NB4 (cell line): ENCODE data around the gene MKLN1.

ENCODE experiments used
- DNase-seq: peaks from one replicate; pipeline ENCODE4 v3.0.0; 2010; ENCODE audit warnings: low read depth
- H3K4me3 ChIP-seq: one replicate; pipeline ENCODE4 v1.5.1; 2011; ENCODE audit warnings: mild to moderate bottlenecking, low read depth, low read length, moderate library complexity
- CTCF ChIP-seq: IDR thresholded peaks from one replicate; pipeline ENCODE4 v1.5.1; 2012; ENCODE audit warnings: low read depth, low read length
- MYC ChIP-seq: IDR thresholded peaks from 2 replicates; pipeline ENCODE4 v1.6.1; 2011; ENCODE audit warnings: low read depth, low read length
- POLR2A ChIP-seq: IDR thresholded peaks from 2 replicates; pipeline ENCODE4 v1.6.1; 2011; ENCODE audit warnings: mild to moderate bottlenecking; ENCODE audit not compliant: insufficient read length; ENCODE audit errors: extremely low read depth
- TF ChIP-seq, protein P1 (sequence below): IDR thresholded peaks from 2 replicates; pipeline ENCODE4 v1.6.1; 2011; ENCODE audit warnings: low read depth, low read length

The MKLN1 gene

GRCh38 chr7:131487217-131487616 is 159.5 kb downstream of the MKLN1 start:
- TF ChIP-seq, protein P1, sequence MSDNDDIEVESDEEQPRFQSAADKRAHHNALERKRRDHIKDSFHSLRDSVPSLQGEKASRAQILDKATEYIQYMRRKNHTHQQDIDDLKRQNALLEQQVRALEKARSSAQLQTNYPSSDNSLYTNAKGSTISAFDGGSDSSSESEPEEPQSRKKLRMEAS = no peak
- TF ChIP-seq CTCF = no peak
- TF ChIP-seq POLR2A = no peak
- TF ChIP-seq MYC = no peak
- H3K4me3 ChIP-seq = no peak overlapping the region

GRCh38 chr7:131488361-131488760 is 160.7 kb downstream of the MKLN1 start:
- H3K4me3 ChIP-seq = no peak overlapping the region
- TF ChIP-seq CTCF = no peak
- no peak for TF ChIP-seq MYC
- TF ChIP-seq, protein P1 = no peak
- no peak for TF ChIP-seq POLR2A
- DNase-seq = no peak

More at GRCh38 chr7:131487217-131487616, 159.5 kb downstream of the MKLN1 start:
- DNase-seq = no peak

GRCh38 chr7:131489196-131489595 is 161.5 kb downstream of the MKLN1 start:
- no peak for TF ChIP-seq MYC
- no peak for TF ChIP-seq CTCF
- no peak for TF ChIP-seq POLR2A
- TF ChIP-seq, protein P1 = no peak
- no peak for DNase-seq
- no peak overlapping the region for H3K4me3 ChIP-seq

DNA sequence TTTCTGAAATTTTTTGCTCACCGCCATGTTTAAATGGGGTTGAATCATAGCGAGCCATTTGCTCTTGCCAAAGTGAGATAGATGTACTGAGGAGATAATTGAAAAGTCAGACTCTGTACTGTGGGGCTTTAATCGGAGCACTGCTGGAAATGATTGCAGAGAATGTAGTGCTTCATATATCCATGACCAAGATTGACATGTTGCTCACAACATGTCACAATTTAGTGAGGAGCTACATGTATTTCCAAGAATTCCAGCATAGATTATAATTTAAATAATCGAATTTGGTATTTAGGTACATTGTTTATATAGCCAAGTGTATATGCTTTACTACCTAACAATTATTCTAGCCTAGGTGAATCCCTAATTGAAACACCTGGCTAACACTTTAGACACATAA is 162.2 kb downstream of the MKLN1 start:
- no peak overlapping the region for H3K4me3 ChIP-seq
- TF ChIP-seq, protein P1 = no peak
- no peak for TF ChIP-seq CTCF
- TF ChIP-seq MYC = no peak
- no peak for TF ChIP-seq POLR2A
- DNase-seq = no peak

GRCh38 chr7:131493081-131493480 is 165.4 kb downstream of the MKLN1 start:
- no peak overlapping the region for H3K4me3 ChIP-seq
- no peak for DNase-seq
- TF ChIP-seq, protein P1 = no peak
- TF ChIP-seq CTCF (no peak), POLR2A (no peak), MYC (no peak)
